Activated T-cell treated with anti-CD3 and anti-CD28 coated beads for 4 hours (primary cell): ENCODE data around the gene CFAP52.
"Not testable (repeated sequence)": the region's sequence is repeated elsewhere in the genome, so short reads cannot be mapped to it uniquely, and the experiment has no call there.

Experiments
- DNase-seq: peaks from one replicate; pipeline ENCODE4 v3.0.0-alpha.2; 2020

CFAP52 gene

DNA sequence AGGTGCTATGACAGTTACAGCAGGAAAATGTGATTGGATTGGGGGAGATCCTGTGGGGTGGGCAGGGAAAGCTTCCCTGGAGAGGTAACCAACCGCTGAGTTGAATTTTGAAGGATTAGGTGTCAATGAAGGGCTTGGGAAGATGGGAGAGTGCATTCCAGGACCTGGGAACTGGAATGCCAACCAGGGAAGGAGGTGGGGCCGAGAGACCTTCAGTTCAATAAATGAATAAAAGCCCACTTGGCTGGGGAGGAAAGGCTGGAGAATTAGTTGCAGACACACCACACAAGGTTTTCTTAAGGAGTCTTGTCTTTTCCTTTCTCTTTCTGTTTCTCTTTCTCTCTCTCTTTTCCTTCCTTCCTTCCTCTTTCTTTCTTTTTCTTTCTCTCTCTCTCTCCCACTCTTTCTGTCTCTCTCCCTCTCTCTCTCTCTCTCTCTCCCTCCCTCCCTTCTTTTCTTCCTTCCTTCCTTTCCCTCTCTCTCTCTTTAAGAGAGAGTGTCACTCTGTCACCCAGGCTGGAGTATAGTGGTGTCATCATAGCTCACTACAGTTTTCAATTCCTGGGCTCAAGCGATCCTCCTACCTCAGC lies 72.2 kb downstream of the CFAP52 start:
- DNase-seq: no peak

DNA sequence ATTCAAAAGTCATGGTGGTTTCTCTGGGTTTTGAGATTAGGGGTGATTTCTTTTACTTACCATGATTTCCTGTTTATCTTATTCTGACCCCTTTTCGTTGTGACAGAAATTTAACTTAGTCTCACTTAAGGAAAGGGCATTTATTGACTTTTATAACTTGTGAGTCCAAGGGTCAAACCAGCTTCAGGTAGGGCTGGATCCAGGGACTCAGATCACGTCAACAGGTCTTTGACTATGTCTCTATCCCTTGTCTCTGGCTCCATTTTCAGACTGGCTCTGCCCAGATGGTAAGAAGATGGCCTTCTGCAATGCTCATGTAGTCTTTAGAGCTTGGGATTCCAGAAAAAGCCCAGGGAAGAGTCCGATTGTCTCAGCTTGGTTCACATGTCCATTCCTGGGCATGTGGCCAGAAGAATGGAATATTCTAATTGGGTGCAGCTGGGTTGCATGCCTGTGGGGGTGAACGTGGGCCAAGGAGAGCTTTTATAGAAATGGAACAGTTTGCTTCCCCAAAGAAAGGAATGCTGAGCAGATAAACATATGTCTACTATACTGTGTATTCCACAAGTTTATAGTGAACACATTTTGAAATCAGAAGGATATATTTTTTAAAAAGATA lies 82.3 kb downstream of the CFAP52 start:
- no peak for DNase-seq

DNA sequence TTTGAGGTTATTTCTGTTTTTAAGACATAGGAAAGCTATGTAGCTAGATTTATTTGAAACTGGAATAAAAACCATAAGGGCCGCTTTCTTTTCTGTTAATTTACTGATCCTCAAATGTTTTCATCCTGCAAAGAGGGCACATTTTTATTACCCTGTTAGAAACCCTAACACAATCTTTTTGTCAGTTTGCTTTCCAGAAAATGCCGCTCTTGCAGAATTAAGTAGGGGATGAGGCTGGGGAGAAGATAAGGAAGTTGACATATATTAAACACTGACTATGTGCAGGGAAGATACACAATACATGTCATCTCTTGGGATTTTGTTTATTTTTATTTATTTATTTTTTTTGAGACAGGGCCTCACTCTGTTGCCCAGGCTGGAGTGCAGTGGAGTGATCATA lies 84.6 kb downstream of the CFAP52 start:
- no peak for DNase-seq

DNA sequence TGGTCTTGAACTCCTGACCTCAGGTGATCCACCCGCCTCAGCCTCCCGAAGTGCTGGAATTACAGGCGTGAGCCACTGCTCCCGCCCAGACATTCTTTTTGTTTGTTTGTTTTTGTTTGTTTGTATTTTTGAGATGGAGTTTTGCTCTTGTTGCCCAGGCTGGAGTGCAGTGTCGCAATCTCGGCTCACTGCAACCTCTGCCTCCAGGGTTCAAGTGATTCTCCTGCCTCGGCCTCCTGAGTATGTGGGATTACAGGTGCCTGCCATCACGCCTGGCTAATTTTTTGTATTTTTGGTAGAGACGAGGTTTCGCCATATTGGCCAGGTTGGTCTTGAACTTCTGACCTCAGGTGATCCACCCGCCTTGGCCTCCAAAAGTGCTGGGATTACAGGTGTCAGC lies 87.1 kb downstream of the CFAP52 start:
- not testable (repeated sequence) for DNase-seq

DNA sequence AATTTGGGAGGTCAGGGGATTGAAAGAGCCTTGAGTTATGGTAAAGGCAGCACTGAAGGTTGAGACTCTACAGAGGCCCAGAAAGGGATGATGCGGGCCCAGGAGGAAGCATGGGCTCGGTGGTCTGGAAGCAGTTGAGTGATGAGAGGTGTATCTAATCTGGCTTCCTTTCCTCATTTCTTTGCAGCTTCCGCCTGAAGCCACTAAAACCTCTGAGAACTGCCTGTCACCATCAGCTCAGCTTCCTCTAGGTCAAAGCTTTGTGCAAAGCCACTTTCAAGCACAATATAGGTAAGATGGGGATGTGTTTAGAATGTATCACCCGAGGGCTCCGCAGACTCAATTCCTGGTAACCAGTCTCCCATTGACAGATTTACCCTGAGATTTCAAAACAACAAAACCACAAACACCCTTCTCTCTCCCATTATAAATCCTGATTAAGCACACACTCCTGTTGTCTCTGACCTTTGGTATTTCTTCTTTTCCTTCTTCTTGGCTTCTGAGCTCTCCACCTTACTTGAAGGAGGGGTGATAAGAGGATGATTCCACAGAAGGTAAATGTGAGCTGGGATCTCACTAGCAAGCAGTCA lies 90.1 kb downstream of the CFAP52 start:
- DNase-seq: no peak

DNA sequence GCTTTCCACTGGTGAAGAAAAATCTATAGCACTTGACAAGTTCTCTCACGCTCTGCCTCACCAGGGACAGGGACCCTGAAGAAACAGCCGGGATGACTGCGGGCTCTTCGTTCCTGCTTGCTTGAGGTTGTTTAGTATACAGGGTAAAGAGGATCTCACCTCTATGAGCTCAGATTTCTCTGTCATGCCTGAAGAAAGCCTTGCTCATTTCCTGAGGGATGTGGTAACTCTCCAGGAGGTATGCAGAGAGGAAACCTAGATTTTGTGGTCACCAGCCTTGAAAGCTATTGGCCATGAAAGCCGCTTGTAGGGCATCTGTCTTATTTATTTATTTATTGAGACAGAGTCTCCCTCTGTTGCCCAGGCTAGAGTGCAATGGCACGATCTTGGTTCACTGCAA lies 92.1 kb downstream of the CFAP52 start:
- DNase-seq: no peak

DNA sequence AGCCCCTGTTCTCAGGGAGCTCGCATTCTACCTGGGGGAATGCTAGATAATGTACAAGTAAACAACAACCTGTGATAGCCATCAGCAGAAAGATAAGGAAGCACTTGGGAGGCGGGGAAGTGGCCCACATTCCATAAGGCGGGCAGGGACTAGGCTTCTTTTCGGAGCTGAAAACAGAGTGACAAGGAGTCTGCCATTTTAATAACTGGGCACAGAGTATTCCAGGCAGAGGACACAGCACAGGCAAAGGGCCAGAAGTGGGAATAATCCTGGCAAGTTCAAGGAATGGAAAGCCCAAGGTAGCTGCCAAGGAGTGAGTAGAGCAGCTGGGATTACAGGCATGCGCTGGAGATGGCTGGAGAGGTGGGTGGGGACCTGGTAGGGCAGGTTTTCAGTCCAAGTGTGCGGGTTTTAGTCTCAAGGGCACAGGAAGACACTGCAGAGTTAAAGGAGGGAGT lies 93.1 kb downstream of the CFAP52 start:
- no peak for DNase-seq

DNA sequence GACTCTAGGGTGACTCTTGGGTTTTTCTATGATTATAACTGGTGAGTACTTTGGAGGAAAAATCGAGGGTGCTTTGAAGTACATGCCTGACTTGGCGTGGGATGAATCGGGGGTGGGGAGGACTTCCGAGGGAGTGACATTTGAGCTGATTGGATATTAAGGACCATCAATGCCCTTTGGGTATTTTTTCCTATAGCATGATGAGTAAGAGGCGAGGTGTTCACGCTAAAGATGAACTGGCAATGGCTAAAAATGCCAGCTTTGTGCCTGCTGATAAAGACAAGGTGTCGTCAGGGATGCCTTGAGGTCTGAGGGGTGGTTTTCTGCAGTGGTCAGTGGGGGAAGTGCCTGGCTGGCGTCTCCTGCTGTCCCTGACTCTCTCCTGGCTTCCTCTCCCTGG lies 94.2 kb downstream of the CFAP52 start:
- no peak for DNase-seq

DNA sequence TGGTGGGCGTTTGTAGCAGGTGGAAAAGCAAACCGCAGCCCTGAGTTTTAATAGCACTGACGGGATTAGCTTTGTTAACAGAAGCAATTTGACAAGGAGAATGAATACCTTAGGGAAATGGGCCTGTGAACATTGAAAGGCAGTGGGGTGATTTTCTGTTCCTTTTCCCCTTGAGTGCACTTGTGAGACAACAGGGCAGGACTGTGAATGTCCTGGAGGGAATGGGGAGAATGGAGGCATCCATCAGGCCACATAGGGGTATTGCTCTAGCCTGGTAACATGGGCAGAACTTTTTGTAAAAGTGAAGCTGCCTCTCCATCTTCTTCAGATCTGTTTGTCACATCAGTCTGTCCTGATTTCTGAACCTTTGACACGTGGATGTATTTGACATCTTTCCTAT lies 95.1 kb downstream of the CFAP52 start:
- DNase-seq: no peak

DNA sequence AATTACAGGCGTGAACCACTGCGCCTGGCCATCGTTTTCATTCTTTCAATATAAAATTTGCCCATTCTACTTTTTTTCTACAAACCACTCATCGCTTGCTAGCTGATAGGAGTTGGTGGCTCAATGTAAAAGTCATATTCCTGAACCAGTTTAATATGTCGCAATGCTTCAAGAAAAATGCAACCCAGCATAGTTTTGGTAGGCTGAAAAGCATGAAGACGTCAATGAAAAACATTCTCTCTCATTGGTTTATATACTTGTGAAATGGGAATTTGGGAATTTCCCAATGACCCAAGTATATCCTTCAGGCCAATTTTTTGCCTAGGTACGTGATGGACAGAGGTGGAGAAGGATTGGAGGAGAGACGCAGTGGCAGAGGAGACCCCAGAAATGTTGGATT lies 95.8 kb downstream of the CFAP52 start:
- DNase-seq: no peak

DNA sequence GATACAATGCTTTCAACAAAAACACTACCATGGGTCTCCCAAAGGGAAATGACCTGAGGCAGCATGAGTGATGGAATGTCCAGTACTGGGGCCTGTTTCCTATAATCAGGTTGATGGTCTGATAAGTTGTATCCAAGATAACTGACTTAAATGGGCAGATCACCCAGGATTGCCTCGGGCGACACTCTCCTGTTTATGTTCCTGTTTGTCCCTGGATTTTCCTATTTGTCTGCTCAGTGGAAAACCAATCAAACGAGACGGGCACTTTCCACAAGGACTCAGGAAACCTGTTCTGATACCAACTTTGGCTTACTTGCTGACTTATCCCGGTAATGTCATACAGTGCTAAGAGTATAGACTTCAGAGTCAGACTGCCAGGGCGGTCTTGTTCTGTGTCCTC lies 96.2 kb downstream of the CFAP52 start:
- DNase-seq: no peak

DNA sequence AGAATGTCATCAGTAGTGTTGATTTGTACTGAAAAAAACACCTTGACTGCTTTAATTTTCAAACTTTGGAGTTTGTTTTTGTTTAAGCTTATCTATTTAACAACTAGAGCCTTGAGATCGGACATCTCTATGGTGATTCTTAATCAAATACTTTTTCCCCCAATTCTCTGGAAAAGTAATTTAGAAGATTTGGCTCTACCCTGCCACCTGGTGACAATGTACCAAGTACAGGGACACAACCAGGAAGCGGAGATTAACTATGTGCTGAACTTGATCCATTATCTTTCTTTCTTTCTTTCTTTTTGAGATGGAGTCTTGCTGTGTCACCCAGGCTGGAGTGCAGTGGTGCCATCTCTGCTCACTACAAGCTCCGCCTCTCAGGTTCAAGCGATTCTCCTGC lies 99.6 kb downstream of the CFAP52 start:
- no peak for DNase-seq

DNA sequence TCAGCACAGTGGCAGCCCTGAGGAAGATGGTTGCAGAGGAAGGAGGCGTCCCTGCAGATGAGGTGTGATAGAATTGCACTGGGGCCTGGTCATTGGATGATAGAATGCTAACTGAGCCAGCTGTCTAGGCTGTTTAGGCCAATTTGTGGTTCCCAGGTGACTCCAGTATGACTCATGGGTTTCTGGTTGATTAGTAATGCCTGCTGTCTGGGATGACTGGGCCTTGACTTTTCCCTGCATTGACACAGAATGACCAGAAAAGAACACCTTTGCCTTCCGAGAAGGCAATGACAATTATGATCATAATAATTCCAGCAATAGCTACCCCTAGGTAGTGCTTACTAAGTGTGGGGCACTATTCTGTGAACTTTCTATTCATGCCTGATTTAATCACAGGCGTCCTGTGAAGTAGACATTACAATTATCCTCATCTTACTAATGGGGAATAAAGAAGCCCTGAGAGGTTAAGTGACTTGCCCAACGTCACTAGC lies 100.4 kb downstream of the CFAP52 start:
- no peak for DNase-seq

DNA sequence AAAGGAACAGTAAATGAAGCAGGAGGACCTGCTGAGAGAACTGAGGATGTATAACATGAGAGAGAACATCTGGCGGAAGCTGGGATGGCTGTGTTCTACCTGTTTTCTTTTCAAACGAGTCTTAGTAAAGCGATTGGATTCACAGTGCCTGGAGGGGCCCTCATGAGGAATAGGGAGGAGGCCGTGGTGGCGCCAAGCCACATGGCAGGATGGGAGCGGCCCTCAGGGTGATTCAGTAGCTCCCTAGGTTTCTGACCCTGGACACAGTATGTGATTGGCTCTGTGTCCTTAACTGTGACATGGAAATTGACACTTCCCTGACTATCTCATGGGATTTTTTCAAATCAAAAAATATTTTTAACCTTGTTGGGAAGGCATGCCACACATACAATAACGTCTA lies 101.0 kb downstream of the CFAP52 start:
- no peak for DNase-seq

DNA sequence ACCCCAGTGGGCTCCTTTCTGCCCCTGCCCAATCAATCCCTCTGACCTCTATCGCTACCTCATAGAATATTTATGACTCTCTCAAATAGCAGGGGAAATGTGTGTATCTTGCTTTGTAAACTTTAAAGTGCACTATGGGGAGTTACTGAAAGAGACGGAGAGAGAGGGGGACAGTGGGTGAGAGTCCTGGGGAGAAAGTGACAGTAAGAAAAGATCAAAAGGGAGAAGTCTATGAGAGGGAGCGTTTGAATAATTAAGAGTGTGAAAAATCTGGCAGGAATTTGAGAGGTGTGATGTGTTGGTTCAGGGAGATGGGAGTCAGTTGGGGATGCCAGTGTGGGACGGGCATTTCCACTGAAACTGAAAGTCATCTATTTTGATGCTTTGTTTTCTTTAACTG lies 101.5 kb downstream of the CFAP52 start:
- no peak for DNase-seq

DNA sequence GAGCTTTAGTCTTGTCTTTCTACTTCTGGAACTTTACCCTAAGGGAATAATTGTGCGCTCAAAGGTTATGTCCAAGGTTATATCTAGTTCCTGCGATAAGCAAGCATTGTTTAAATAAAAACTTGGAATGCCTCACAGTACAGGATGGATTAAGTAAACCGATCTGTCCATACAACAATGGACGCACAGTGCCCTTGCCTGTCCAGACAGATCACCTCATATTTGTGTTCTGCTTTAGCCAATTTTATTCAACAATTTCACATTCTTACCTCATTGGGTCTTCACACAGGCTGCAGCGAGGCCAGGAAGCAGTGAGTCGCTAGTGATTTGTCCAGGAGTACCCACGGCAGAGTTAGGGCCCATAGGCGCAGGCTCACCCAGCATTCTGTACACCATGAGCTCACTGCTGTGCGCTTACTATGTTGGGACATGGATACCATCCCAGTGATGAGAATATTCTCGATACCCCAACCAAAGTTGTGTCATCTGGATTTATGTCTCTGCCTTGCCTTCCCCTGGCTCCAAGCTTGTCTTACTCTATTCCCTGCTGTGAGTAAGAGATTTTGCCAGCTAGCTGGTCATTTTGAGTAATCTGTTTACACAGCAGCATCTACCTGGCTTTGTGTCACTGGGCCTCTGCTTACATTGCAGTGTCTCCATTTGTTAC lies 108.6 kb downstream of the CFAP52 start:
- DNase-seq: no peak
